ENCODE data around the gene OBP2B.
A peak's percentile ranks its signal among the peaks of the same experiment; 100 is the strongest.

Gene OBP2B

DNA sequence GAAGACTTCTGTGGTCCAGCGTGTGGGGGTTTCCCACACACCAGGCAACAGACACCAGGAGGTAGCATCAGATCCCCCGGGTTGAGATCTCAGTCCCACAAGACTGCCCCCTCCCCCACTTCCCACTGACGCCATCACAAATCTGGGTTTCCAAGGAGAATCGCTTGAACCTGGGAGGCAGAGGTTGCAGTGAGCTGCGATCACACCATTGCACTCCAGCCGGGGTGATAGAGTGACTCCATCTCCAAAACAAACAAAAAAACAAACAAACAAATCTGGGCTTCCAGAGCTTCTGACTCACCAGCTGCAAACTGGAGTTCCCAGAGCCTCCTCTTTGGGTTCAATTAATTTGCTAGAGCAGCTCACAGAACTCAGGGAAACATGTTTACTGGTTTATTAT lies 40.6 kb downstream of the OBP2B start:
- DNase-seq (ENCODE audit: low read depth), result no peak
- TF ChIP-seq, protein P1, sequence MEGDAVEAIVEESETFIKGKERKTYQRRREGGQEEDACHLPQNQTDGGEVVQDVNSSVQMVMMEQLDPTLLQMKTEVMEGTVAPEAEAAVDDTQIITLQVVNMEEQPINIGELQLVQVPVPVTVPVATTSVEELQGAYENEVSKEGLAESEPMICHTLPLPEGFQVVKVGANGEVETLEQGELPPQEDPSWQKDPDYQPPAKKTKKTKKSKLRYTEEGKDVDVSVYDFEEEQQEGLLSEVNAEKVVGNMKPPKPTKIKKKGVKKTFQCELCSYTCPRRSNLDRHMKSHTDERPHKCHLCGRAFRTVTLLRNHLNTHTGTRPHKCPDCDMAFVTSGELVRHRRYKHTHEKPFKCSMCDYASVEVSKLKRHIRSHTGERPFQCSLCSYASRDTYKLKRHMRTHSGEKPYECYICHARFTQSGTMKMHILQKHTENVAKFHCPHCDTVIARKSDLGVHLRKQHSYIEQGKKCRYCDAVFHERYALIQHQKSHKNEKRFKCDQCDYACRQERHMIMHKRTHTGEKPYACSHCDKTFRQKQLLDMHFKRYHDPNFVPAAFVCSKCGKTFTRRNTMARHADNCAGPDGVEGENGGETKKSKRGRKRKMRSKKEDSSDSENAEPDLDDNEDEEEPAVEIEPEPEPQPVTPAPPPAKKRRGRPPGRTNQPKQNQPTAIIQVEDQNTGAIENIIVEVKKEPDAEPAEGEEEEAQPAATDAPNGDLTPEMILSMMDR (conservative IDR thresholded peaks at IDR 0.05; ENCODE audit: low read depth, low read length), result no peak

DNA sequence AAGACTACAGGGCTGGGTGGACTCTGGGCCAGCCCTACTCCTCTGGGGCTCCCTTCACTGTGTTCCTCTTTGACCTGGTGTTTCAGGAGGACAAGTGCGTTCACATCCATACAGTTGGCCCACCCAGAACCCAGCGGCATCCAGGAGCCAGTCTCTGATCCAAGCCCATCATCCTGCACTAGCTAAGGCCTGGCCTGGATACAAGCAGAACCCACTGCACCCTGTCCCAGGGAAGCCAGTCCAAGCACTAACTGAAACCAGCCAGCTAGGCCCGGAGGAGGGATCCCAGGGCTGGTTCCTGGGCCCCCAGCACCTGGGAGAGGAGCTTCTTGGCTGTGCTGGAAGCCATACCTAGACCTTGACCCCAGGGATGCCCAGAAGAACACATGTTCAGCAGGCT lies 41.3 kb downstream of the OBP2B start:
- TF ChIP-seq, protein P1 (conservative IDR thresholded peaks at IDR 0.05; ENCODE audit: low read depth, low read length), result no peak

More for the DNA sequence above, 40.6 kb downstream of the OBP2B start:
- H3K4me3 ChIP-seq (ENCODE audit: low read length), result no peak overlapping the region

DNA sequence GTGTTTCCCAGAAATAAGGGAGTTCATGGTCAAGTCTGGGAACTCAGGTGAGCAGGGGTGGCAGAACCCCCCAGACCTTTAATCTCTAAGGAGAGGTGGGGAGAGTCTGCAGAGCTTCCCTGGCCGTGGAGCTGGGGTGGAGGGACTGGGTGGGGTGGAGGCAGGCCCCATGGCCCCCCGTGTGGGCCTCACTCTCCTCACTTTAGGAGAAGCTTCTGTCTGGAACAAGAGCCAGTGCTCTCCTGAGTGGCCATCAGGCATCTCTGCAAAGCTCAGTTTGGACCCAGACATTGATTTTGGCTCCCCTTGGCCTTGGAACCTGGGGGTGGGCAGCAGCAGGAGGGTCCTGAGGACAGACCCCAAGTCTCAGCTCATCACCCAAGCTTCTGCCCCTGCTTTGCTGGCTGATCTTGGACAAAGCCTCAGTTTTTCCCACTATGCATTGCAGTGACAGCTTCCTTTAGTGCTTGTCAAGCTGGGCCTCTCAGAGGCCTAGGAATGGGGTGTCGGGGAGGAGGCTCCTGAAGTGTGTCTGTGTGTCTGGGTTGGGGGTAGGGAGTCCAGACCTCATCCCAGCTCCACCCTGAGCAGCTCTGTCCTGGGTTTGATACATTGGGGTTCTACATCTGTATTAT lies 41.8 kb downstream of the OBP2B start:
- TF ChIP-seq, protein P1 (conservative IDR thresholded peaks at IDR 0.05; ENCODE audit: low read depth, low read length), result no peak
- no peak for DNase-seq (ENCODE audit: low read depth)
- H3K4me3 ChIP-seq (ENCODE audit: low read length), result no peak overlapping the region

More for the DNA sequence above, 41.3 kb downstream of the OBP2B start:
- no peak for DNase-seq (ENCODE audit: low read depth)
- H3K4me3 ChIP-seq (ENCODE audit: low read length), result no peak overlapping the region

DNA sequence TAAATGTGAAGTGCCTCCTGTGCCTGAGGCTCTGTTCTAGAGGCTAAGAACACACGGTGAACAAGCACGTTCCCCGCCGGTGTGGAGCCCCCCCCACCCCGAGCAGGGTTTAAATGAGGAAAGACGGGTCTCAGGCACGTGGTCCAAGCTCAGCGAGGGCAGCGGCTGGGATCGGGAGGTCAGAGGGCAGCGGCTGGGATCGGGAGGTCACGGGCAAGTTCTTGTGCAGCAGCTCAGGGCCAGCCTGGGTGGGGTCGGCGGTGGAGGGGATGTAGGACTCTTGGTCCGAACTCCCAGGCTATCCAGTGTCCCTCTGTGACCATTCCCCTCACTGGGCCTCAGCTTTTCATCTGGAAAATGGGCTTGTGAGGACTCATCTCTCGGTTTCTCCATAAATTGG lies 42.7 kb downstream of the OBP2B start:
- TF ChIP-seq, protein P1 (conservative IDR thresholded peaks at IDR 0.05; ENCODE audit: low read depth, low read length), result no peak
- DNase-seq (ENCODE audit: low read depth), result no peak
- no peak overlapping the region for H3K4me3 ChIP-seq (ENCODE audit: low read length)

- no peak overlapping the region for H3K4me3 ChIP-seq (ENCODE audit: low read length)
- DNase-seq (ENCODE audit: low read depth), result no peak
- TF ChIP-seq, protein P1 (conservative IDR thresholded peaks at IDR 0.05; ENCODE audit: low read depth, low read length), result no peak
These were observed 43.7 kb downstream of the OBP2B start for GRCh38 chr9:133165452-133165730.

- no peak for DNase-seq (ENCODE audit: low read depth)
- peak overlapping the region; percentile 59 for H3K4me3 ChIP-seq (ENCODE audit: low read length)
- TF ChIP-seq, protein P1 (conservative IDR thresholded peaks at IDR 0.05; ENCODE audit: low read depth, low read length), result no peak
These were observed 44.9 kb downstream of the OBP2B start for GRCh38 chr9:133164191-133164590.

DNA sequence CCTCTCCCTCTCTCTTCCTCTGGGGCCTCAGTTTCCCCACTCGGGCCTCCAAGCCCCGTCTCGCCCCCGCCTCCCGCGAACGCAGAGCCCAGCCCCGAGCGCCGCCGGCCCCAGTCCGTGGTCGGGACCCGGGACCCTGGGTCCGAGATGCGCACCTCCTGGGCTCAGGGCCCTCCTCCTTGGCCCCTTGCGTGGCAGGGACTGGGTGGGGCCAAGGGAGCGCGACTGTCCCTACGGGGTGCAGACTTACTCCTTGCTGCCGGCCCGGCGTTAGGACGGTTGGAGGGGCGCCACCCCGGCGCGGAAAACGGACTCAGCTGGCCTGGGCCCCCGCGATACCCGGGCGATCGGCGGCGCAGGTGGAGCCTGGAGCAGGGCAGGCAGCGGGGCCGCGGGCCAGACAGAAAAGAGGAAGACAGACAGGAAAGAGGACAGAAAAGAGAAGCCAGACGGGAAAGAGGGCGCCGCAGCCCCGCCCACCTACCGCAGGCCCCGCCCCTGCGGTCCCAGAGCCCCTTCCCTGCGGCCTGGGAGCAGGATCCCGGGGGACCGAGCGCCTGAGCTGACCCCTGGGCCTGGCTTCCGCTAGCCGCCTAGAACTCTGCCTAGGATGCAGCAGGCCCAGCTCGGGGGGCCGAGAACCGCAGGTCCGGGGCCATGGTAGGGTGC lies 45.4 kb downstream of the OBP2B start, which contains the start of gene GBGT1:
Gene GBGT1, minus strand, starts transcription at position 411 of the 669 bp plus-strand sequence. CDS start 1,502 bp downstream, outside the sequence.
- TF ChIP-seq, protein P1 (conservative IDR thresholded peaks at IDR 0.05; ENCODE audit: low read depth, low read length), result no peak
- peak within 1 kb of the TSS; percentile 59 for H3K4me3 ChIP-seq (ENCODE audit: low read length)
- no peak for DNase-seq (ENCODE audit: low read depth)

All from retinal pigment epithelial cell (primary cell).